ENCODE measurements around the gene TMC3. TPM values are rescaled to one million over a fixed set of nuclear protein-coding genes. Genes with fewer than 3 reads are reported as not detected.

Gene TMC3
- total RNA-seq = not detected in 2 replicates

GRCh38 chr15:81373775-81374395 lies at the start of gene TMC3:
TSS of gene TMC3 (minus strand) at chr15:81374213. CDS start at chr15:81374077, 136 bp downstream.

GRCh38 chr15:81323944-81324881 lies 49.8 kb downstream of the TMC3 start, which contains the start of gene STARD5:
TSS of gene STARD5 (minus strand) at chr15:81324141. CDS start at chr15:81324099, 42 bp downstream.

Other genes with a start within 250 kb of the TMC3 start
- 0.26 and 0.54 TPM in 2 replicates for gene CFAP161, start 239.9 kb downstream of the TMC3 start, total RNA-seq
- gene IL16, start 177.3 kb downstream of the TMC3 start, total RNA-seq = 8.1 and 12.1 TPM in 2 replicates
- 3.8 and 6.4 TPM in 2 replicates for gene STARD5, start 50.1 kb downstream of the TMC3 start, total RNA-seq

All from articular chondrocyte of knee joint (primary cell).